Ureter (tissue), 1 donor: ENCODE data around the gene ZNF500. TPM values are rescaled to one million over a fixed set of nuclear protein-coding genes. Genes with fewer than 3 reads are reported as not detected.

Experiments used
- DNase-seq: peaks from one replicate; pipeline ENCODE4 v3.0.0-alpha.2; 2020; ENCODE audit warnings: low spot score
- total RNA-seq: library from RNA; stranded (reverse); gene quantifications from one replicate; pipeline ENCODE4 v1.2.4, GENCODE V29; 2023
- donor health status: DM: yes; HTN: yes; CAD: no.

The ZNF500 gene
- total RNA-seq: 22.5 TPM

- peak; percentile 99 for DNase-seq
Observed at GRCh38 chr16:4766875-4767628, at the start of gene ZNF500. TSS of gene ZNF500 (minus strand) at chr16:4767162. CDS start at chr16:4765978, 1,184 bp downstream.

DNA sequence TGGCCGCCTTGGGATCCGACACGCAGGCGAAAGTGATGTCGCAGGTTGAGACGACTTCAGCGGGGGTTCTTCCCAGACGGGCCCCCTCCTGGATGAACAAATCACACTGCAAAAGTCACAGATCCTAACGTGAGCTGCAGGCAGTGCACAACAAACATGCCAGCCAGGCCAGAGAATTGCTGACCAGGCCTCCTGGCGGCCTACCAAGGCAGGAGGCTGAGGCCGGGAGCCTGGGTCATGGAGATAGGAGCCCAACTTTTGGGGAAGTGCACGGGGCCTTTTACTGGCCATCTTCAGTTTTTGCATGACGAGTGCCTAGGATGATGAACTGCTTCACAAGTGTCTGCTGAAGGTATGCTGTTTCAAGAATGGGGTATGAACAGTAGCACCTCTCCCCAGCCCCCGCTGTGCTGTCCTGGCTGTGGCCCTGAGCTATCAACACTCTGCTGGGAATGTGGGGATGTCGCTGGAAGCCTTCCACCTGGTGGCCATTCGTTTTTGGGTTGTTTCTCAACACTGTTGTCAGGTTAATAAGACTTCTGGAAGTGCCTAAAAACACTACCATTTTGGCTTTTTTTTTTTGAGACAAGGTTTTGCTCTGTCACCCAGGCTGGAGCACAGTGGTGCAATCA, 47.7 kb upstream of the ZNF500 start:
- no peak for DNase-seq

DNA sequence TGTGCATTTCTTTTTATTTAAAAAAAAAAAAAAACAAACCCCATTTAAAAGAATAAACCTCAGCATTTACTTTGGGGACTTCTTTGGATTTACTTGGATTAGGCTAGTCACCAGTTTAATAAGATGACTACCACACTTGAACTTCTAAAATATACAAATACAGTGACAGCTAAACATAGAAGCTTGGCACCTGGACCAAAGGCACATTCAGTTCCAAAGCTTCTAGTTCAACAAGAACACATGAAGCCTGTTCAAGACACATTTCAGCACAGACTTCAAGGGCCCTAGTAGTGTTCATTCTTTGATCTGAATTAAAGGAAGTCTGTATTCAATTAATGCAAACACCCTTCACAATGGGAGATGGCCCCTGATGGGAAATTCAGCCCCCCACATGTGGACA, 47.1 kb upstream of the ZNF500 start:
- no peak for DNase-seq

GRCh38 chr16:4813251-4814003, 46.5 kb upstream of the ZNF500 start:
- DNase-seq: no peak

- DNase-seq: no peak
Observed at GRCh38 chr16:4811773-4812172, 44.8 kb upstream of the ZNF500 start.

- DNase-seq: no peak
Observed at GRCh38 chr16:4811242-4811641, 44.3 kb upstream of the ZNF500 start.

GRCh38 chr16:4806280-4806679, 39.3 kb upstream of the ZNF500 start:
- DNase-seq: no peak

DNA sequence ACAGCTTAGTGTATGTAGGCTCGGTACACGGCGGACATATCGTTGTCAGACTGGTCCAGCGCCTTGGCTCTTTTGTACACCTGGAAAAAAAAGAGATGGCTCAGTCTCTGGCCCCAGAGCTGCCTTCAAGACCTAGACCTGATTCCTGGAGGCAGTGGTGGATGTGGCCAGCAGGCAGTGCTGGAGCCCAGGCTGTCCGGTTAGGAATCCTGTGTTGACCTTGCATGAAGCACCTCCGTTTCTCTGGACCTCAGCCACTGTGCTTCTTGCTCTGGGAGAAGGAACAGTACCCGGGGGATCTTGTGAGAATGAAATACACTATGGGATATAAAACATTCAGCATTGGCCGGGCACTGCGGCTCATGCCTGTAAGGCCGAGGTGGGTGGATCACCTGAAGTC, 38.3 kb upstream of the ZNF500 start:
- DNase-seq: no peak

GRCh38 chr16:4803898-4804762, 37.2 kb upstream of the ZNF500 start:
- no peak for DNase-seq

- no peak for DNase-seq
Observed at GRCh38 chr16:4803401-4803844, 36.5 kb upstream of the ZNF500 start.

DNA sequence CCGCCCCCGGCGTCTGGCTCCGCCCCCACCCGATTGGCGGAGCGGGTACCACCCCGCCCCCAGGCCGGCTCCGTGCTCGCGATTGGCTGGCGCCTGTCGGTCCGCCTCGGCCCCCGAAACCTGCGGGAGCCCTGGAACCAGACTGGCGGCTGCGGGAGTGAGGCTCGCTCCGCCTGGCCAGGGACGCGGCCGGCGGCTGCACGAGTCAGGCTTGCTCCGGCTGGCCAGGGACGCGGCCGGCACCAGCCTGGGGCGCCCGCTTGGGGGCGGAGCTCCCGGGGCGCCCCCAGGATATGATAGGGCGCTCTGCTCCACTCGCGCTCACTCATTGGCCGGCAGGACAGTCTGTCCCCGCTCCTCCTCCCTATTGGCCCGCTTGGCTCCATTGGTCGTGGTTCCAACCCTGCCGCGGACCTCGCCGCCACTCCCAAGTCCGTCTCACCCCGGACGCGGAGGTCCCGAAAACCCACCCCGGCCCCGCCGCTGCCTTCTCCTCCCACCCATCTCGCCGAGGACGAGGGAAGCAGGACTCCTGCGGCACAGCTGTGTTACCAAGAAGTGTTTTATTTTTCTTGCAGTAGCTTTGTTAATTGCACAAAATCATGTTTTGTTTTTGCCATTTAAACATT, 35.8 kb upstream of the ZNF500 start:
- peak; percentile 93 for DNase-seq

DNA sequence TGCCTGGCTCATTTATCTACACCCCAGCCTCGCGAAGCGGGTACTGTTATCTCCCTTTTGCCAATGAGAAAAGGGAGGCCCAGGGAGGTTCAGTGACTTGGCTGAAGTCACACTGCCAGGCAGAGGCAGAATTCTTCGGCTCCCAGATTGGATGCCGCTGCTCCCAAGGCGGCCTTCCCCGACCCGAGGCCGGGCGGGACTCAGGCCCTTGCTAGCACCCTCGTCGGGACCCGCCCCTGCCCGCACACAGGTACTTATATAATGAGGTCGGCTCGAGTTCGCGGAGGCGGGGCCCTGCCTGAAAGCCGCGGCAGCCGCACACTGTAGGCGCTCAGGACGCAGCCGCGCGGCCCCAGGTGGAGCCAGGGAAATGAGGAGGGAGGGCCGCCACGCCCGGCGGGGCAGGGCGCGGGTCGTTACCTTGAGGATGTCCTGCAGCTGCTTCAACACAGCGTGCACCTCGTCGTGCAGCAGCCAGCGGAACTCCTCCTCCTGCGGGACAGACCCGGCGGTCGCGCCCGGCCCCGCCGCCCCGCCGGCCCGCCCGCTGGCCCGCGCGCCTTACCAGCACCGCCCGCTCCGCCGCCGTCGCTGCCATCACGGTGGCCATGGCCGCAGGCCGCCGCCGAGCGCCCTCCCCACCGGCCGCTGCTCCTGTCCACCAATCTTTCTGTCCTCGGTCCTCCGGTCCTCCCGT, 35.1 kb upstream of the ZNF500 start, which contains the start of gene ROGDI:
ROGDI (minus strand) TSS at position 672 of the 697 bp plus-strand sequence; CDS start at position 610, 62 bp downstream.
- DNase-seq: peak; percentile 90

DNA sequence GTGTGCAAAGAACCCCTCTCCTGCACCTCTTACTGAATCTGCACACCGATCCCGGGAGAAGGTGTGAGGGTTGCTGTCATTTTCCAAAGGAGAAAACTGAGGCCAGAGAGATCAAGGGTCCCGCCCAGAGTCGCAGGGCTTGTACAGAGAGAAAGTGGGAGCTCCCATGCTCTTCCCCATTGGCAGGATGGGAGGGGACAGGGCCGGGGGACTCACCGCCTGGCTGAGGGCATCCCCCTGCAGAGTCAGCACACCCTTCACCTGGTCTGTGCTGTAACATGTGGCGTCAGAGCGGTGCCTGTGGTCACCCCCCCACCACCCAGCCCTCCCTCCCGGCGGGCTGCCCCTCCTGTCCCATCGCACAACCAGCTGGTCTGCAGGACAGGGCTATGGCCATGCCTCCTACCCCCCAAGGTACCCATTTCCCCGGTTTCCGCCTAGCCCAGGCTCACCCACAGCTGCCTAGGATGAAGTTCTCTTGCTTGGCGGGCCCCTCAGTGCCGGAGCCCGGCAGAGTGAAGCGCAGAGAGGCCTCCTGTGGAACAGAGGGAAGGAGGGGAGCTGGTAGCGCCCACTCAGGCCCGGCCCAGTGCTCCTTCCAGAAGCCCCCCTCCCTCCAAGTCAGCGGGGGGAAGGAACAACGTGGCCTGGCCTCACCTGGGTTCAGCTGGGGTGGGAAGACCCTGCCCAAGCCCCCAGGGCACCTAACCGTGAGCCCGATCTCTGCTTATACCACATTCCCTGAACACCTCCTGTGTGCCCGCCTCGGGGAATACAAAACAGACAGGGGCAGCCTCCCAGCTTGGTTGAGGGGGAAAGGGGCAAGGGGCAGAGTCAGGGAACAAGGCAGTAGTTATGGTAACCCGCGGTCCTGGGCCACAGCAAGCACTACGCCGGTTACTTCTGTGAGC, 34.3 kb upstream of the ZNF500 start:
- DNase-seq: no peak

GRCh38 chr16:4800290-4801041, 33.5 kb upstream of the ZNF500 start:
- peak; percentile 83 for DNase-seq

DNA sequence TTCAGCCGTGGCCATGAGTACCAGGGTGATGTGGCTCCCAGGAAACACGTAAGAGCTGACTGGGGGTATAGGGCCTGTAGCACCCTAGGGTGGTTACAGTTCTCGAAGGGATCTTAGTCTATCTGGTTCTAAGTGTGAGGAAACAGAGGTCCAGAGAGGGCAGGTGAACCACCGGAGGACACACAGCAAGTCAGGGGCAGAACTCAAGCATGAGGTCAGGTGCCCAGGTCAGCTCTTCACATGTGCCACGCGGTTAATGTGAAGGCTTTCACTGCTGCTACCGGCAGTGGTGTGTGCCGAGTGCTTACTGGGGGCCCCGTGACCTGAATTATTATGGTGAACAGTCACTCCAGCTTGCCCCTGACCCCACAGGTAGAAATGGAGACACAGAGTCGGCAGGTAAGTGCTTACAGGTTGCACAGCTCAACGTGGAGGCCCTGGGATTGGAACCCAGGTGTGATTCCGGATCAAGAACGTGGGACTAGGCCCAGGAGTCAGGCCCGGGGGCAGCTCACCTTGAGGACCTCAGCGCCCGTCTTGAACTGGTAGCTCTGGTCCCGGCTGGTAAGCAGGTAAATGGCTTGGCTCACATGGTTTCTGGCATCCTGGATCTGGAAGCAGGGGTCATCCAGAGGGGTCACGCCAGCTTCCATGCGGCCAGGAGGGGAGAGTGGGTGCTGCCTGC, 32.4 kb upstream of the ZNF500 start:
- DNase-seq: no peak

DNA sequence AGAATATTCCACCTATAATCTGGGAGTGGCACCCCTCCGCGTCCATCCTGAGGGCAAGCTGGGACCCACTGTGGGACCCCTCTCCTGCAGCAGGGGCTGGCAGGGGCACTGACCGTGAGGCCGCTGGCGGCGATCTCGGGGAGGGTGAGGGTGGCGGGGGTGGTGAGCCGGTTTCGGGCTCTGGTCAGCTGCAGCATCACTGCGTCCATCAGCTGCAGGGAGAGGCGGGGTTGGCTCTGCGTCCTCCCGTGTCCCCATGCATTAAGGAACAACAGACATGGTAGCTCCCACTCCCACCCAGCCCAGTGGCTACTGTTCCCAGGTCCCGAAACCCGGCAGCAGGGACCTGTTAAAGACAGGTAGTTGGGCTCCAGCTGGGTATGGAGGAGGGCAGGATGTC, 31.5 kb upstream of the ZNF500 start:
- DNase-seq: no peak

GRCh38 chr16:4797805-4798252, 30.9 kb upstream of the ZNF500 start:
- no peak for DNase-seq
